Right kidney (tissue), 9 donors: ENCODE measurements around the gene VTA1.
"Not testable (repeated sequence)": the region's sequence is repeated elsewhere in the genome, so short reads cannot be mapped to it uniquely, and the experiment has no call there.

Source experiments
- DNase-seq: peaks from one replicate; pipeline ENCODE4 v3.0.0-alpha.2; 2016
- long read RNA-seq, 8 donors: transcript quantifications; one replicate each; lab custom pipeline, GENCODE V29; 2026

Gene VTA1, protein sequence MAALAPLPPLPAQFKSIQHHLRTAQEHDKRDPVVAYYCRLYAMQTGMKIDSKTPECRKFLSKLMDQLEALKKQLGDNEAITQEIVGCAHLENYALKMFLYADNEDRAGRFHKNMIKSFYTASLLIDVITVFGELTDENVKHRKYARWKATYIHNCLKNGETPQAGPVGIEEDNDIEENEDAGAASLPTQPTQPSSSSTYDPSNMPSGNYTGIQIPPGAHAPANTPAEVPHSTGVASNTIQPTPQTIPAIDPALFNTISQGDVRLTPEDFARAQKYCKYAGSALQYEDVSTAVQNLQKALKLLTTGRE
- long read RNA-seq, donor 1, full-length matches to known transcripts = 35 of 56 reads
- long read RNA-seq, donor 1, partial matches to known transcripts = 21 of 56 reads
- long read RNA-seq, donor 1, other reads (novel, unspliced or antisense) = 0 of 56 reads
- long read RNA-seq, donor 2, full-length matches to known transcripts = 11 of 17 reads
- long read RNA-seq, donor 2, partial matches to known transcripts = 6 of 17 reads
- long read RNA-seq, donor 2, other reads (novel, unspliced or antisense) = 0 of 17 reads
- long read RNA-seq, donor 3, full-length matches to known transcripts = 13 of 19 reads
- long read RNA-seq, donor 3, partial matches to known transcripts = 6 of 19 reads
- long read RNA-seq, donor 3, other reads (novel, unspliced or antisense) = 0 of 19 reads
- long read RNA-seq, donor 4, full-length matches to known transcripts = 20 of 27 reads
- long read RNA-seq, donor 4, partial matches to known transcripts = 7 of 27 reads
- long read RNA-seq, donor 4, other reads (novel, unspliced or antisense) = 0 of 27 reads
- long read RNA-seq, donor 5, full-length matches to known transcripts = 30 of 38 reads
- long read RNA-seq, donor 5, partial matches to known transcripts = 8 of 38 reads
- long read RNA-seq, donor 5, other reads (novel, unspliced or antisense) = 0 of 38 reads
- long read RNA-seq, donor 6, full-length matches to known transcripts = 10 of 44 reads
- long read RNA-seq, donor 6, partial matches to known transcripts = 34 of 44 reads
- long read RNA-seq, donor 6, other reads (novel, unspliced or antisense) = 0 of 44 reads
- long read RNA-seq, donor 7, full-length matches to known transcripts = 22 of 37 reads
- long read RNA-seq, donor 7, partial matches to known transcripts = 15 of 37 reads
- long read RNA-seq, donor 7, other reads (novel, unspliced or antisense) = 0 of 37 reads
- long read RNA-seq, donor 8, full-length matches to known transcripts = 29 of 36 reads
- long read RNA-seq, donor 8, partial matches to known transcripts = 7 of 36 reads
- long read RNA-seq, donor 8, other reads (novel, unspliced or antisense) = 0 of 36 reads

DNA sequence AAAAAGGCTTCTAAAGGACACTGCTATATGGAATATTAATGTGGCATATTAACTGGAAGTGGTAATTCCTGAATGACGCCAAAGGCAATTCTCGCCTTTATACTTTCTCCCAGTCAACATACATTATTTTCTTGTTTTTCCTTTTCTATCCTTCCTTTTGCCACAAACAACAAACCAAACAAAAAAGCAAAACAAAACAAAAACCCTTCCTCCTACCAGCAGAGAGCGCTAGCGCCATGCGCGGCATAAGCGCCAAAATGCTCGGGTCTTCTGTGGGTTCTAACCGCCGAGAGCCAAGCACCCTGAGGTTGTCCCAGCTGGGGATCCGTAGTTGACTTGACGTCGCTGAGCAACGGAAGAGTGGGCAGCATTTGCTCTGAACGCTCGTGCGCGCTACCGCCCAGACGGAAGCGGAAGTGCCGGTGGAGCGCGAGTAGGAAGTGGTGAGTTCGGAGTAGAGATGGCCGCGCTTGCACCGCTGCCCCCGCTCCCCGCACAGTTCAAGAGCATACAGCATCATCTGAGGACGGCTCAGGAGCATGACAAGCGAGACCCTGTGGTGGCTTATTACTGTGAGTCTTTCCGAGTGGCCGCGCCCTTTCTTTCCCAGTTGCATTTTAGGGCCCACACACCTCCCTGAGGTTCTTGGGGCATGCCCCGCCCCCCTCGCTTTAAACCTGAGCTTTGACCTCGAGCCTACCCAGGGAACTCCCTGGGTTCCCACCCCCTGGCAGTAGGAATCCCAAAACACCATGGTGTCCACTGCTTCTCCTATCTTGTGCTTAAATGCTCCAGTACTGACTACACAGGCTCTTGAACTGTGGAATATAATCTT is at the start of gene VTA1, which contains the start of gene NMBR:
VTA1 (plus strand) TSS at position 436 of the 835 bp plus-strand sequence; CDS start at position 461, 25 bp downstream.
NMBR (minus strand) TSS at position 295 of the 835 bp plus-strand sequence. CDS start 58,464 bp downstream, outside the sequence.
- peak; percentile 82 for DNase-seq

DNA sequence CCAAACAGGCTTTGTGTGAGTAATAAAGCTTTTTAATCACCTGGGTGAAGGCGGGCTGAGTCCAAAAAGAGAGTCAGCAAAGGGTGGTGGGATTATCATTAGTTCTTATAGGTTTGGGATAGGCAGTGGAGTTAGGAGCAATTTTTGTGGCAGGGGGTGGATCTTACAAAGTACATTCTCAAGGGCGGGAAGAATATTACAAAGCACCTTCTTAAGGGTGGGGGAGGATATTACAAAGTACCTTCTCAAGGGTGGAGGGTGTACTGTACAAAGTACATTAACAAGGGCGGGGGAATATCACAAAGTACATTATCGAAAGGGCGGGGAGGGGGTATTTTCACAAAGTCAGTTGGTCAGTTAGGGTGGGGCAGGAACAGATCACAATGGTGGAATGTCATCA is 42.2 kb upstream of the VTA1 start:
- not testable (repeated sequence) for DNase-seq

DNA sequence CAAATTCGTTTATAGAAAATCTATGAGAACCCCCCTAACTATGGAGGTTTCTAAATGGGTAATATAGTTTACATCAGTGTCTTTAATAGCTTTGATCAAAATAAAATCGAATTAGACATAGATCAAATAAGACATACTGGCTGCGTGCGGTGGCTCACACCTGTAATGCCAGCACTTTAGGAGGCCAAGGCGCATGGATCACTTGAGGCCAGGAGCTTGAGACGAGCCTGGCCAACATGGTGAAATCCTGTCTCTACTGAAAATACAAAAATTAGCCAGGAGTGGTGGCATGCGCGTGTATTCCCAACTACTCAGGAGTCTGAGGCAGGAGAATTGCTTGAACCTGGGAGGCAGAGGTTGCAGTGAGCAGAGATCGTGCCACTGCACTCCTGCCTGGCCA is 36.2 kb upstream of the VTA1 start:
- not testable (repeated sequence) for DNase-seq

DNA sequence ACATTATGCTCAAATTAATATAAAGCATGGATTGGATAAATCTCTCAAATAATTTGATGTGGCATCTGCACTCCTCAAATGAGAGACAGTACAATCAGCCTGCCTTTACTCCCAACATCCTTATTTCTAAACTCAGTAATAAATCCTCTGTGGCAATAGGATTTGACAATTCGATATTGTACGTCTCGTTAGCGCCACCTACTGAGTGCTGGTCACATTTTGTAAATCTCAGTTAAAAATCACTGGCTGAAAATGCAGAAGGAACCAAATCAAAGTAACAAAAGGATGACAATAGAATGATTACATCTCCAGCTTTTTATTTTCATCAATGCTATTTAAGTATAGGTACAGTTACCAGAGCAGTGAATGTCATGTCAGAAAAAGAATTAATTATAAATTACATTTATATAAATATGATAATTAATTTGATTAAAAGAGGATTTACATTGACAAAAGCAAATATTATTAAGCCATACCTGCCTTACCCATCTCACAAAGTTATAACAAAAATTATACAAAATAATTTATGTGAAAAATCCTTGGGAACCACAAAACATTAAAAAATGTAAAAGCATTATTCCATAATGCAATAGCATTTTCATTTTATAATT is 34.5 kb upstream of the VTA1 start:
- peak; percentile 7 for DNase-seq

DNA sequence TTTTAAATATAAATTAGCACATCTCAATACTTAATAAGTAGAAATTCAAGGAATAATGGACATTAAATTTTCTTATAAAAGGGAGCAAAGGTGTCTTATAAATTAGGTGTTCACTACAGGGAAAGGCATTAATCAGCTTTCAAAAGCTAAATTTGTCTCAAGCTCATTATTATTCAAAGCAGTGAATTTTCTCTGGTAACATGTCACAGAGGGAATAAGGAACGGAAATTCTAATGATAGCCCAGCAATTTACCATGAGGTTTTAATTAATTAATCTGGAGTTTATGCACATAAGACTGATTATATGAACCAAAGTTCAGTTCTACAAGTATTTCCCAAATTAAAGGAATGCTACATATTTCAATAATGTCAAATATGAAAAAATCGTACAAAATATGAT is 29.7 kb upstream of the VTA1 start:
- DNase-seq = no peak

DNA sequence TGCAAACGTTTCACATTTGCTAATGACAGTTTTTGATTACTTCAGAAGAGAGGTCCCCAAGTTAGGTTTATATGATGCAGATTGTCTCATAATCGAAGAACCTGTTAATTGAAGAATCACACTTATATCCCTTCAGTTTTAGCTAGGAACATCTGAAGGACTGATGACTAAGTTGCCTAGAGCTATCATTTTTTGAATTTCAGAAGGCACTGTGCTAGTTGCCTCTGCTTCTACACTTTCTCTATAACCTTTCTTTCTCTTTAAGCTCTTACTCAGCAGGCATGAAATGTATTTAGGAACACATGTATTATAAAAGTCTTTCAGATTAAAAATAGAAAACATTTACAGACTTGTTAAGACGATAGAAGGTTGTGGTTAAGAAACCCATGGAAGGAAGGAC is 28.7 kb upstream of the VTA1 start:
- DNase-seq = no peak

DNA sequence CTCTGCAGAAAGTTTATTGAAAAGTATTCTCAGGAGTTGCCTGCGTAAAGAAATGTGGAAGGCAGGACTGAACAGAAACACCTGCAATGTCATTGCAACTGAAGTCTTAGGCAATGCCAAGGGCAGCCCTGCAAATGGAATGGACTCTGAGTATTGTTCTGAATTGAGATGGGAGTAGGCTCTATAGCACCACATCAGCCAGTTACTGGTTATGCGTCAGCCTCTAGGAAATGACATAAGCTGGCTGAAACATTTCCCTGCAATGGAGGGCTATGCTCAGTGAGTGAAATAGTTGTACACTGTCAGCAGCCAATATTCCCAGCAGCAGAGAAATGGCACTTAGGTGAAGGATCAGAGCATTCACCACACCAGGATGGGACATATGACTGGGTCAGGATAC is 28.1 kb upstream of the VTA1 start:
- no peak for DNase-seq

DNA sequence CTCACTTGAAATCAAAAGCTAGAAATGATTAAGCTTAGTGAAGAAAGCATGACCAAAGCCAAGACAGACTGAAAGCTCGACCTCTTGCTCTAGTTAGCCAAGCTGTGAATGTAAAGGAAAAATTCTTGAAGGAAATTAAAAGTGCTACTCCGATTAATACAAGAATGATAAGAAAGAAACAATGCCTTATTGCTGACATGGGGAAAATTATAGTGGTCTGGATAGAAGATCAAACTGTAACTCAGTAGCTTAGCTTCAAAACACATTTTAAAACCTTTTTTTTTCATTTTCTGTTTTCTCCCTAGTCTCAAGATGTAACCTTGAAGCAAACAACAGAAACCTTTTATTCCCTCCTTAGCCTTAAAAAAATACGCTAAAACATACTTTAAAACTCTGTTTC is 25.7 kb upstream of the VTA1 start:
- DNase-seq = no peak

DNA sequence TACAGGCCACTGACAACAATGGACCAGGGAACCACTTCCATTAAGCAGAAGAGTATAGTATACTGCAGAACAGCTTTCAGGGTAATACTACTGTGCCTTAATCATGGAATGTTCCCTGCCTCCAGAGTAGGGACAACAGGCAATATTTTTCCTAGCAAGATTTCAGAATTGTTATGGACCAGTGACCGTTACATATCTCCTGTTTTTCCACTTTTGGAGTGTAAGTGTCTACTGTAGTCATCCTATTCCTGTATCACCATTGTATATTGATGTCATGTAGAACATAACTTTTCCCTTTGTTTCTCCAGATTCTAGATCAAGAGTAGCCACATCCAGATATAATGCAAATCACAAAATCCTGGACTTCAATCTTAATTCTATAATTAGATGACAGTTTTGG is 16.2 kb upstream of the VTA1 start:
- no peak for DNase-seq

DNA sequence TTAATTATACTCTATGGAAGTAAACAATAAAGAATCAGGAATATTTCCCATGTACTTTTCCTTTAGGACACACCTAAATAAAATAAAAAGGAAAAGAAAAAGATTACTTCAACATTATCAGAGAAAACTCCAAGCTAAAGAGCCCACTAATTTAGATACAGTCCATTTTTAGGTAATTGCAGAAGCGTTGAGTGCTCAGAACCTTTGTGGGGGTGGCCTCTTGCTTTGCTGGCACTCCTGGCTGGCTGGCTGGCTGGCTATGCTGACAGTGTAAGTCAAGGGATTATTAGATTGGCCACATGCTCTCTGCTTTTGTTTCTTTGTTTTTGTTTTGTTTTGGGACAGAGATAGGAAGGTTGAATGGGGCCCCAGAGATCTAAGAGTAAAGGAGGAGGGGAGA is 14.4 kb upstream of the VTA1 start, which contains the start of gene GJE1:
GJE1 (plus strand) TSS at position 301 of the 400 bp plus-strand sequence. CDS start 234 bp downstream, outside the sequence.
- no peak for DNase-seq

DNA sequence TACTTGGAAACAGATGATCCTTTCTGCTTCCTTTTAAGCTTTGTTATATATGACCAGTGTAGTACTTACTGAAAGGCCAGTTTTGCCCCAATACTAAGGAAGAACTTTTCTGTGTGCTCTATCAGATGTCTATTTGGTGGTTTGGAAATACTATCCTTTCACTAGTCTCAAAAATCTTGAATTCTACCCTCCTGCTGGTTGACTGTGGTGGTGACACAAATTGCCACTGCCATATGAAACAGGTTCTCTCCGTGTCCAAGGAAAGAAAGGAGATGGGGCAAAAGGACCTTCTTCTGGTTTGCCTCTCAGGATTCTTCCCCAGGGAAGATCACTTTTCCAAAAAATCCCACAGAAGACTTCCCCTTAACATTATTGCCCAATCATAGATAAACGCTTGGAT is 8.2 kb upstream of the VTA1 start:
- no peak for DNase-seq

DNA sequence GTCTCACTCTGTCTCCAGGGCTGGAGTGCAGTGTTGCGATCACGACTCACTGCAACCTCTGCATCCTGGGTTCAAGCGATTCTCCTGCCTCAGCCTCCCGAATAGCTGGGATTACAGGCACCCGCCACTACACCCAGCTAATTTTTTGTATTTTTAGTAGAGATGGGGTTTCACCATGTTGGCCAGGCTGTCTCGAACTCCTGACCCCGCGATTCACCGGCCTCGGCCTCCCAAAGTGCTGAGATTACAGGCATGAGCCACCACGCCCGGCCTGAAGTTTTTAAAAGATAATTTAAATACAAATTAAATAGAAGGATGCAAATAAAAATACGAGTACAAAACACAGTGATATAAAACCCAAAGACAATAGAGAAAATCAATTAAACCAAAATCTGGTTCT is 5.5 kb upstream of the VTA1 start:
- not testable (repeated sequence) for DNase-seq

DNA sequence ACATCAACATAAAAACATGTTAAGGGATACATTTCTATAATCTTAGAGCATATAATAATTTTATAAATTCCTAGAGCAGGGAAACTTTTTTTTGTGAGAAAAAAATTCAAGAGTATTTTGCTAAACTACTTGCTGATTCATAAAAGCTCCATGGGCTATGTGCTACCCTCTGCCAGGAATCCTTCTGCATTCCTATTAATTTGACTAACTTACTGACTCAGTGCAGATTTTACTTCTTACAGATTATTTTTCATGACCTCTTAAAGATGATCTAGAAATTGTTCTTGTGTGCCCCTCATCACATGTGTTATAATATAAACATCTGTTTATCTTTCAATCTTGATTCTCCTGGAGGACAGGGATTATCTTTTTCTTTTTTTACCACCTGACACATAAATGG is 5.7 kb downstream of the VTA1 start:
- no peak for DNase-seq

DNA sequence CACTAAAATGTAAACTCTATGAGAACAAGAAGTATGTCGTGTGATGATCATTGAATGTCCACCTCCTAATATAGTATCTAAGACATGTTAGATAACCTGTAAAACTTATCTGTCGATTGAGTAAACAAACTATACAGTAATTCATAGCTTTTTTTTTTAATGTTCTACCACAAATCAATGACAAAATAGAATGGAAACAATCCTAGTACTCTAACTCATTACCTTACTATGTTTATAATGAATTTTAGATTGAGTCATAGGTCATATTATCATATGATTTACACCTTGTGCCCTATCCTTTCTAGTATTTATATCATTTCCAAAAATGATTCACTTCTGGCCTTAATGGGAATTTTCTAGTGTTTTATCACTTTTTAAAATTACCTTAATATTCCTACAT is 6.1 kb downstream of the VTA1 start:
- DNase-seq = no peak

DNA sequence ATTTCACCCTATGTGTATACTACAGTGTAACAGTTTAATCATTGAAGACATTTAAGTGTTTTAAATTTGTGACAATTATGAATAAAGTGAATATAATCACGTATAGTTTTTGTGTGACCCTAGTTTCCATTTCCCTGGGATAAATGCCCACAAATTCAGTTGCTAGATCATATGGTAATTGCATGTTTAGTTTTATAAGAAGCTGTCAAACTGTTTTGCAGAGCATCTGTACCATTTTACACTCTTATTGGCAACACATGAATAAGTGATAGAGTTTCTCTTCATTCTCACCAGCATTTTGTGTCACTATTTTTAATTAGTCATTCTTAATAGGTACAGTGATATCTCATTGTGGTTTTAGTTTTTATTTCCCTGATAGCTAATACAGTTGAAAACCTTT is 7.3 kb downstream of the VTA1 start:
- no peak for DNase-seq

DNA sequence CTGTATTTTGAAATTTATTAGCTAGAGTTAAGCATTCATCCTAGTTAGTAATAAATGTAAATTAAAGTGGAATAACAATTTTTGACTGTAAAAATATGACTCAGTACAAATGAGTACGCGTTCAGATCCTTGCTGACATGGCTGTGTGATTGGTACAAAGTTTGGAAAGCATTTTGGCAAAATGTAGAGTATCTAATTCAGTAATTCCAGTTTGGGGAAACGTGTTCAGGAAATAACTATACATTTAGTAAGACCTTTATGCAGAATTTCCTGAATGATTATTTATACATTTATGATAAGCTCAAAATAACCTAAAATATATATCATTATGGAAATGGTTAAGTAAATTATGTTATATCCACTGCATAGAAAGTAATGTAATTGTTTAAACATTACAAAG is 8.0 kb downstream of the VTA1 start:
- no peak for DNase-seq

DNA sequence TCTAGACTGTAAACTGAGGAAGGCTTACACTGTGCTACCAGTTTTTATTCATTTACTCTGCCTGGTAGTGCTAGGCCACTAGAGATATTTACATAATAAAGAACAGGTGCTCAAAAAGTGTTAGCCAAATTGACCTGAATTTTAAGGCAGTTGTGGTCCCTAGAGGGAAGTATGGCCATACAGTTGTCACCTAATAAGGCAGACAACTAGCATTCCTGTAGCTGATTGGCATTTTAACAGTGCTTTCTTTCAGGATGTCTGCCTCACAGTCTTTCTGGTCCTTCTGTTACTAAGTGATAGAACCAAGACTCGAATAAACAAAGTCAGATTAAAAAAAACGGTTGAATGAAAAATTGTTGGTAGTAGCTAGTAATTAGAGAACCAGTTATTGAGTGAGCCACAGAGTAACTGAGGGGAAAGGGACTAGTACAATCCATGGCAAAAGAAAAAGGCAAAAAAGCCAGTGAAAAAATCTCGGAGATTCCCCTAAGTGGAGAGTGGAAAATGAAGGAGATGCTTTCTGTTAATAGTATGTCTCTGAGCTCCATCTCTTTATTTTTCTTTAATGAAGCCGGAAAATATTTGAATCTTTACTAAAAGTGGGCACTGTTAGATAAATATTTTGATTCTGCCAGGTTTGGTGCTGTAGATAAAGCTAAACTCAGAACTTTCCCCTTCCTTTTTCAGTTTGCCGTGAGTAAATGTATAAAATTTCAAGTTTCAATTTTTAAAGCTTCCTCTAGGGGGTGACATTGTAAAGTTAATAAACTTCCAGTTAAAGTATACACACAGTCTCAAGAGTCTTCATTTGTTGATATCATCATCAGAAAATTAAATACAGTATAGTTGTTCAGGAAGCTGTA is 9.1 kb downstream of the VTA1 start:
- no peak for DNase-seq

DNA sequence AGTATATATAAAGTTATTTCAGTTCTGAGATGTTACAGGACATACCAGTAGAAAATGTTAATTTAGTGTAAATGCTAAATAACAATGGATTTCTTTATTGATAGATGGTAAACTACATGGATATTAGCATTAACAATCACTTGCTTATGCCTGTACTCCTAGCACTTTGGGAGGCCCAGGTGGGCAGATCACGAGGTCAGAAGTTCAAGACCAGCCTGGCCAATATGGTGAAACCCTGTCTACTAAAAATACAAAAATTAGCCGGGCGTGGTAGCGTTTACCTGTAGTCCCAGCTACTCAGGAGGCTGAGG is 9.7 kb downstream of the VTA1 start:
- DNase-seq = not testable (repeated sequence)

DNA sequence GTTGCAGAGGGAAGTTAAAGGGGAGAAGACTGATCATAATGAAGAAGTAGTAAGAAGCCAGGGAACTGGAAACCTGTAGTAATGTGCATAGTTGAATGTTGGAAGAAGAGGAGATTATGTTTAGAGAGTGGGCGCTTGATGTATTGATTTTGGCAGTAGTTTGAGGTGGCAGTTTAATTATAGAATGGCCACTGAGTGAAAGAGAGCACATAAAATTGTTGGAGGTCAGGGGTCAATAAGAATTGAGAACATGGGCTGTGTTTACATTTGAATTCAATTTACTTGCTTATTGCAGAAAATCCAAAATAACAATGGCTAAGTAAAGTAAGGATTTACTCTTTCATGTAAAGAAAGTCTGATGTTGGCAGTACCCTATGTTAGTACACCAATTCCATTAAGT is 15.7 kb downstream of the VTA1 start:
- DNase-seq = no peak

DNA sequence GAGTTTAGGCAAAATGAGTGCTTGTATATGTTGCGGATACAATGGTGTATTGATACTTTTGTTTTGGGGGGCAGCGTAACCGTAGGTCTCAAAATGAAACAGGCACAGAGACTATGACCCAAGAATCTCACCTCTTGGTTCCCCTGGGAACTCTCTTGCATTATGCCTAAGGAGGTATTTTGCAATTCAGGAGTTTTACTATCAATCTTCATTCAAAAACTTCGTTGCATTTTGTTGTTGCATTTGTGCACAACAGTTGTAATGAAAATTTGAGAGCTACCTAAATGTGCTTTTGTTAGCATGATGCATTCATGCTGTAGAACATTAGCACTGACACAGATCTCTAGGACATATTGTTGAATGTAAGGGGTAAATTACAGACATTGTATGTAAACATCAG is 18.2 kb downstream of the VTA1 start:
- no peak for DNase-seq
